ENCODE results near the gene C4A. TPM values are rescaled to one million over a fixed set of nuclear protein-coding genes. Genes with fewer than 3 reads are reported as not detected.

Gene C4A
- total and polyA plus RNA-seq, 2 of the 13 experiments (the other 11 are each of a cell fraction or from before 2014, with no cell fraction given) = 165 to 478 TPM

DNA sequence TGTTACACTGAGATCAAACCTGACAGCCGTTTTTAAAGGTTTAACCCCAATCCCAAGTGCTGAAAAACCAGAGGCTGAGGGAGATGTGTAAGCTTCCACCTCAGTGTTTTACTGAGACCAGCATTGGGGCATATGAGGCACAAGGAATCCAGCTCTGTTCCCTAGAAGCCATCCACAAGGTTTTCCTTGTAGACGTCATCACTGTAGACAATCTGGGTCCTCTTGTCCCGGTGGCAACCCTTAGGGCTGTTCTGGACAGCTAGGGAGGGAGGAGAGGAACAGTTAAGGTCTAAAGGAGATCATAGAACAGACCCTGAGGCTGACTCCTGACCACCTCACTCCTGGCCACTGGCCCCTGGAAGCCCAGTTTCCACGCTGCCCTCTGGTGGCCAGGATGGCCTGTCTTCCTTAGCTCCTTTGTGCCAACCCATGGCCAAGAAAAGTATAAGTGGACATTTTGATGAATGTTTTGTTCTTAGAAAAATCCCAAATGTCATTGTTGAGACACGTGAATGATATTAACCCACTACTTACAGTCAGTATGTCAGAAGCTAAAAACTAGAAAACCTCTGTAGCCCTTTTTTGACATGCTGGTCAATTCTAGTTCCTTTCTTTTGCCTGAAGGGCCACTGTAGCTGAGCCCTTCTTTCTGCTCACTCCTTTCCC, 29.6 kb upstream of the C4A start (continued):
- TF ChIP-seq KDM5B (CRISPR knock-in tag; IDR thresholded peaks at IDR 0.05; ENCODE audit: borderline replicate concordance) = no peak
- TF ChIP-seq SMYD3 (CRISPR knock-in tag; IDR thresholded peaks at IDR 0.05) = peak; percentile 55; the same call in 1 of the 2 replicates
- peak; percentile 43 for TF ChIP-seq FOSL2 (CRISPR knock-in tag; IDR thresholded peaks at IDR 0.05)
- 0 out of 2 replicates have a peak, but pooled peaks have one; percentile 34 for TF ChIP-seq MAZ (IDR thresholded peaks at IDR 0.05; ENCODE audit: borderline replicate concordance, low read depth, low read length)
- TF ChIP-seq MAZ (CRISPR knock-in tag; IDR thresholded peaks at IDR 0.05; ENCODE audit: low read depth) = peak; percentile 39; the same call in 1 of the 2 replicates
- TF ChIP-seq ZNF138 (CRISPR knock-in tag; IDR thresholded peaks at IDR 0.05; ENCODE audit: low read depth) = no peak
- TF ChIP-seq, protein P1, sequence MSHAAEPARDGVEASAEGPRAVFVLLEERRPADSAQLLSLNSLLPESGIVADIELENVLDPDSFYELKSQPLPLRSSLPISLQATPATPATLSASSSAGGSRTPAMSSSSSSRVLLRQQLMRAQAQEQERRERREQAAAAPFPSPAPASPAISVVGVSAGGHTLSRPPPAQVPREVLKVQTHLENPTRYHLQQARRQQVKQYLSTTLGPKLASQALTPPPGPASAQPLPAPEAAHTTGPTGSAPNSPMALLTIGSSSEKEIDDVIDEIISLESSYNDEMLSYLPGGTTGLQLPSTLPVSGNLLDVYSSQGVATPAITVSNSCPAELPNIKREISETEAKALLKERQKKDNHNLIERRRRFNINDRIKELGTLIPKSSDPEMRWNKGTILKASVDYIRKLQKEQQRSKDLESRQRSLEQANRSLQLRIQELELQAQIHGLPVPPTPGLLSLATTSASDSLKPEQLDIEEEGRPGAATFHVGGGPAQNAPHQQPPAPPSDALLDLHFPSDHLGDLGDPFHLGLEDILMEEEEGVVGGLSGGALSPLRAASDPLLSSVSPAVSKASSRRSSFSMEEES (CRISPR knock-in tag; IDR thresholded peaks at IDR 0.05) = no peak
- no peak for TF ChIP-seq PHF21A (CRISPR knock-in tag; IDR thresholded peaks at IDR 0.05)
- no peak for TF ChIP-seq RELA (CRISPR knock-in tag; IDR thresholded peaks at IDR 0.05)
- TF ChIP-seq SUZ12 (IDR thresholded peaks at IDR 0.05; ENCODE audit: low read depth, low read length) = no peak
- no peak for TF ChIP-seq ATF4 (CRISPR knock-in tag; IDR thresholded peaks at IDR 0.05)
- TF ChIP-seq ZSCAN20 (CRISPR knock-in tag; IDR thresholded peaks at IDR 0.05; ENCODE audit: borderline replicate concordance) = no peak
- no peak for TF ChIP-seq ZNF234 (CRISPR knock-in tag; conservative IDR thresholded peaks at IDR 0.05)
- TF ChIP-seq MBD4 (IDR thresholded peaks at IDR 0.05; ENCODE audit: borderline replicate concordance, low read length) = no peak; the same call in 1 of the 2 replicates
- TF ChIP-seq, protein P2, sequence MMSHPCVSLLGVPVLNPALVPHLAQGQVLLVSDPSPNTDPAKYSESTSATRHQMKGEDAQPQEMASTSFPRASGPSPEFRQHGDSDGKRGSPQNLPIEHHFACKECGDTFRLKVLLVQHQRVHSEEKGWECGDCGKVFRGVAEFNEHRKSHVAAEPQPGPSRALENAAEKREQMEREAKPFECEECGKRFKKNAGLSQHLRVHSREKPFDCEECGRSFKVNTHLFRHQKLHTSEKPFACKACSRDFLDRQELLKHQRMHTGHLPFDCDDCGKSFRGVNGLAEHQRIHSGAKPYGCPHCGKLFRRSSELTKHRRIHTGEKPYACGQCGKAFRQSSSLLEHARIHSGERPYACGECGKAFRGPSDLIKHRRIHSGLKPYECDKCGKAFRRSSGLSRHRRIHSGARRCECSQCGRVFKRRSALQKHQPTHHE (CRISPR knock-in tag; IDR thresholded peaks at IDR 0.05; ENCODE audit: borderline replicate concordance) = no peak
- no peak for TF ChIP-seq KLF11 (CRISPR knock-in tag; IDR thresholded peaks at IDR 0.05)
- TF ChIP-seq SKI (IDR thresholded peaks at IDR 0.05; ENCODE audit: partially characterized antibody) = no peak
- peak; percentile 41; the same call in 1 of the 2 replicates for TF ChIP-seq ARID5B (CRISPR knock-in tag; IDR thresholded peaks at IDR 0.05)
- no peak for TF ChIP-seq ZNF274 (CRISPR knock-in tag; IDR thresholded peaks at IDR 0.05)
- no peak for TF ChIP-seq NONO (IDR thresholded peaks at IDR 0.05)
- TF ChIP-seq NONO (CRISPR knock-in tag; conservative IDR thresholded peaks at IDR 0.05) = no peak
- no peak for TF ChIP-seq ZNF225 (CRISPR knock-in tag; IDR thresholded peaks at IDR 0.05)

All from HepG2 (cell line).